OCI-LY3 (cell line): ENCODE measurements around the gene TDRKH.
A peak's percentile ranks its signal among the peaks of the same experiment; 100 is the strongest.

Experiments used
- CTCF ChIP-seq: fragments of 200-600, 300-600 bp; sonication (generic); IDR thresholded peaks from 2 replicates; pipeline ENCODE4 v1.5.1; 2014; ENCODE audit warnings: antibody characterized with exemption, low read length, low read depth
- EZH2phosphoT487 ChIP-seq: fragments of 200-600 bp; shearing (Covaris generic); IDR thresholded peaks from 2 replicates; pipeline ENCODE4 v1.6.1; 2018; ENCODE audit warnings: antibody characterized with exemption, mixed run types, low read depth

DNA sequence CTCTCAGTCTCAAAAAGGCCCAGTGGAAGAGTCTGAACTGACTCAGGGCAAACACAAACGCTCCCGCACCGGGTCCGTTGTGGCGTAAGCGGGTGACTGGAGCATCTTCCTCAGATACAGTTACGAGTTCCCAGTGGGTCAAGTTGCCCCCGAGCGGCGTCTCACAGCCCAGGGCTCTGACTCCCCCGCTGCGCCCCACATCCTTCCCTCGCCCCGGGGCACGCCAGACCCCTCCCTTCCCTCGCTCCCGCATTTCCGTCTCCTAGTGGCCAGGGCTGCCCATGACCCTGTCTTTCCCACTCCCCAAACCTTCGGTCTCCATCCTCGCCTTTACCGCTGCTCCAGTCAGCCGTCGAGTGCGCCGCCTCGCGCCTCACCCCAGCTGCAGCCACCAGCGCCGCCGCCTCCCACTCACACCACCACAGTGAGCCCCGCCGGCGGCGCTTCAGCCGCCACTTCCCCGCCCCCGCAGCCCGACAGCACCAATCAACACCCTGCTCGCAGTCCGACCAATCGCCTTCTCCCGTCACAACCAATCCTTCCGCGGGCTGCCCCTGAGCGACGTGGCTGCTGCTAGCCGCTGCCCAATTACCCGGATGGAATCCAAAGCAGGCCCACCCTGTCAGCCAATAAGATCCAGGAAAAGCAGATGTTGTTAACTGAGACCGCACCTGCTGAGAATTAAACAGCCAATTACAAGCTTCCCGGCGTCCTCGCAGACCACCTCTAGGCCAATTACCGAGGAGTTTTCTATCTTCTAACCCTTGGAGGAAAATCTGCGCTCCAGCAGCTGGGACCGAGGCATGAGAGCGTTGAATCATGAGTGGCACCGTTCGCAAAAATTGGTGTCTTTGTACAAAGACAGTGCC, at the start of gene TDRKH:
- TF ChIP-seq CTCF: peak; percentile 36
- no peak for TF ChIP-seq EZH2phosphoT487
